ENCODE data around the gene AGBL4.

AGBL4 gene

GRCh38 chr1:48775831-48776392, 1247.8 kb downstream of the AGBL4 start:
- no peak overlapping the region for H3K27ac ChIP-seq (ENCODE audit: low read depth, low read length, poor library complexity, severe bottlenecking)
- no peak overlapping the region for H3K4me2 ChIP-seq (ENCODE audit: low read length)
- H3F3A ChIP-seq (ENCODE audit: insufficient read depth, low read length): no peaks in the 10 kb centered on the region
- no peaks in the 10 kb centered on the region for H3K79me2 ChIP-seq (ENCODE audit: insufficient read depth, low read length)
- H4K20me1 ChIP-seq (ENCODE audit: insufficient read depth, low read length): no peaks in the 10 kb centered on the region
- no peak overlapping the region for H3K9ac ChIP-seq (ENCODE audit: low read length)
- H2AFZ ChIP-seq (ENCODE audit: low read length): no peak overlapping the region
- TF ChIP-seq, protein P1, sequence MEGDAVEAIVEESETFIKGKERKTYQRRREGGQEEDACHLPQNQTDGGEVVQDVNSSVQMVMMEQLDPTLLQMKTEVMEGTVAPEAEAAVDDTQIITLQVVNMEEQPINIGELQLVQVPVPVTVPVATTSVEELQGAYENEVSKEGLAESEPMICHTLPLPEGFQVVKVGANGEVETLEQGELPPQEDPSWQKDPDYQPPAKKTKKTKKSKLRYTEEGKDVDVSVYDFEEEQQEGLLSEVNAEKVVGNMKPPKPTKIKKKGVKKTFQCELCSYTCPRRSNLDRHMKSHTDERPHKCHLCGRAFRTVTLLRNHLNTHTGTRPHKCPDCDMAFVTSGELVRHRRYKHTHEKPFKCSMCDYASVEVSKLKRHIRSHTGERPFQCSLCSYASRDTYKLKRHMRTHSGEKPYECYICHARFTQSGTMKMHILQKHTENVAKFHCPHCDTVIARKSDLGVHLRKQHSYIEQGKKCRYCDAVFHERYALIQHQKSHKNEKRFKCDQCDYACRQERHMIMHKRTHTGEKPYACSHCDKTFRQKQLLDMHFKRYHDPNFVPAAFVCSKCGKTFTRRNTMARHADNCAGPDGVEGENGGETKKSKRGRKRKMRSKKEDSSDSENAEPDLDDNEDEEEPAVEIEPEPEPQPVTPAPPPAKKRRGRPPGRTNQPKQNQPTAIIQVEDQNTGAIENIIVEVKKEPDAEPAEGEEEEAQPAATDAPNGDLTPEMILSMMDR (IDR thresholded peaks at IDR 0.05; ENCODE audit: low read length): no peak
- TF ChIP-seq EZH2 (IDR thresholded peaks at IDR 0.05; ENCODE audit: borderline replicate concordance, low read length): no peak
- H3K4me3 ChIP-seq (ENCODE audit: low read depth, low read length, poor library complexity, severe bottlenecking): no peak overlapping the region
- no peaks in the 10 kb centered on the region for H3K9me3 ChIP-seq (ENCODE audit: low read length)
- no peaks in the 10 kb centered on the region for H3K4me1 ChIP-seq (ENCODE audit: insufficient read depth, low read length, severe bottlenecking)
- no peaks in the 10 kb centered on the region for H3K9me2 ChIP-seq (ENCODE audit: low read depth, low read length)
- no peaks in the 10 kb centered on the region for H3K36me3 ChIP-seq (ENCODE audit: insufficient read depth, low read length)
- H3K27me3 ChIP-seq (ENCODE audit: insufficient read depth, low read length): no peaks in the 10 kb centered on the region; the same call in 1 of the 2 replicates

DNA sequence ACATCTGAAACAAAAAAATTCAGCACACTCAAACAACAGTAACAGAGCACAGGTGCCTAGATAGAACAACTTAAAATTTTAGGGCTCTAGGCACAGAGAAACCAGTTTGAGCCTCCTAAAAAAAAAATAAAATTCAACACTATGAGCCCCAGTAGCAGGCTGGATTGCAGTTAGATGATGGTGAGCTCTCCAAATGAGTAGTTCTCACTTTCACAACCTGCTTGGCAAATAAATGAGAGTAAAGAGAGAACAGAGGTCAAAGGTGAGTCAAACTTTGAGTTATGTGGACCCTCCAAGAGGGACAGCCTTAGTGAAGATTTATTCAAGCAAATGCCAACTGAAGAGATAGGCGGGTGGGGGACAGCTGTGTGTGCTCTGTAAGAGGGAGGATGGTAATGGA, 1250.6 kb downstream of the AGBL4 start:
- Histone ChIP-seq H3K9me2 (ENCODE audit: low read depth, low read length) (no peaks in the 10 kb centered on the region), H3F3A (ENCODE audit: insufficient read depth, low read length) (no peaks in the 10 kb centered on the region), H2AFZ (ENCODE audit: low read length) (no peak overlapping the region), H3K27ac (ENCODE audit: low read depth, low read length, poor library complexity, severe bottlenecking) (no peak overlapping the region), H3K4me2 (ENCODE audit: low read length) (no peak overlapping the region), H3K36me3 (ENCODE audit: insufficient read depth, low read length) (no peaks in the 10 kb centered on the region), H3K9me3 (ENCODE audit: low read length) (no peaks in the 10 kb centered on the region), H3K4me3 (ENCODE audit: low read depth, low read length, poor library complexity, severe bottlenecking) (no peak overlapping the region), H3K4me1 (ENCODE audit: insufficient read depth, low read length, severe bottlenecking) (no peaks in the 10 kb centered on the region), H3K9ac (ENCODE audit: low read length) (no peak overlapping the region), H4K20me1 (ENCODE audit: insufficient read depth, low read length) (no peaks in the 10 kb centered on the region), H3K79me2 (ENCODE audit: insufficient read depth, low read length) (no peaks in the 10 kb centered on the region), H3K27me3 (ENCODE audit: insufficient read depth, low read length) (no peaks in the 10 kb centered on the region; the same call in 1 of the 2 replicates)
- TF ChIP-seq, protein P1 (IDR thresholded peaks at IDR 0.05; ENCODE audit: low read length): no peak
- TF ChIP-seq EZH2 (IDR thresholded peaks at IDR 0.05; ENCODE audit: borderline replicate concordance, low read length): no peak

DNA sequence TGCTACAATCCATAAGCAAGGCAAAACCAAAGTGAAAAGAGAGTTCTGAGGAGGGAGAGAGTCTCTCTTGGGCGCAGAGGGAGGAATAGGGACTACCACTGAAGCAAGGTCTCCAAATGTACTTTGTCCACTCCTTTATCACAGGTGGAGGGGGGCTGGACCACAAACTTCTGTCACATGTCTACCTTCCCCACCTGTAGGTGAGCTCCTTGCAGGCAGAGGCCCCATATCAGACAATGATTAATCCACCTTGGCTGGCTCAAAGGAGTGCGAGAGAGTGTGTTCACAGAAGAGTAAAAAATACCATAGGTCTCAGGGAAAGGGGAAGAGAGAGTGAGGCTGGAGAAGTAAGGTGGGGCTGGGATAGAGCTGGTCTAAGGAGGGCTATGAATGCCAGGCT, 1251.5 kb downstream of the AGBL4 start:
- no peak overlapping the region for H3K9ac ChIP-seq (ENCODE audit: low read length)
- no peaks in the 10 kb centered on the region for H3F3A ChIP-seq (ENCODE audit: insufficient read depth, low read length)
- no peaks in the 10 kb centered on the region for H3K36me3 ChIP-seq (ENCODE audit: insufficient read depth, low read length)
- H3K9me2 ChIP-seq (ENCODE audit: low read depth, low read length): no peaks in the 10 kb centered on the region
- H3K9me3 ChIP-seq (ENCODE audit: low read length): no peaks in the 10 kb centered on the region
- TF ChIP-seq EZH2 (IDR thresholded peaks at IDR 0.05; ENCODE audit: borderline replicate concordance, low read length): no peak
- TF ChIP-seq, protein P1 (IDR thresholded peaks at IDR 0.05; ENCODE audit: low read length): no peak
- no peaks in the 10 kb centered on the region; the same call in 1 of the 2 replicates for H3K27me3 ChIP-seq (ENCODE audit: insufficient read depth, low read length)
- H4K20me1 ChIP-seq (ENCODE audit: insufficient read depth, low read length): no peaks in the 10 kb centered on the region
- no peaks in the 10 kb centered on the region for H3K4me1 ChIP-seq (ENCODE audit: insufficient read depth, low read length, severe bottlenecking)
- no peak overlapping the region for H3K27ac ChIP-seq (ENCODE audit: low read depth, low read length, poor library complexity, severe bottlenecking)
- no peak overlapping the region for H2AFZ ChIP-seq (ENCODE audit: low read length)
- H3K4me2 ChIP-seq (ENCODE audit: low read length): no peak overlapping the region
- no peaks in the 10 kb centered on the region for H3K79me2 ChIP-seq (ENCODE audit: insufficient read depth, low read length)
- H3K4me3 ChIP-seq (ENCODE audit: low read depth, low read length, poor library complexity, severe bottlenecking): no peak overlapping the region

All from OCI-LY1 (cell line).